HG03045 (cell line): ENCODE results near the gene GRPEL1.

Experiments used
- ATAC-seq: cut with Tn5 transposase; IDR thresholded peaks from one replicate; pipeline ENCODE4 v1.9.1; 2021; ENCODE audit warnings: mild to moderate bottlenecking, moderate library complexity; ENCODE audit not compliant: unreplicated experiment

Gene GRPEL1

GRCh38 chr4:7025040-7025602 lies 42.7 kb downstream of the GRPEL1 start:
- no peak for ATAC-seq

DNA sequence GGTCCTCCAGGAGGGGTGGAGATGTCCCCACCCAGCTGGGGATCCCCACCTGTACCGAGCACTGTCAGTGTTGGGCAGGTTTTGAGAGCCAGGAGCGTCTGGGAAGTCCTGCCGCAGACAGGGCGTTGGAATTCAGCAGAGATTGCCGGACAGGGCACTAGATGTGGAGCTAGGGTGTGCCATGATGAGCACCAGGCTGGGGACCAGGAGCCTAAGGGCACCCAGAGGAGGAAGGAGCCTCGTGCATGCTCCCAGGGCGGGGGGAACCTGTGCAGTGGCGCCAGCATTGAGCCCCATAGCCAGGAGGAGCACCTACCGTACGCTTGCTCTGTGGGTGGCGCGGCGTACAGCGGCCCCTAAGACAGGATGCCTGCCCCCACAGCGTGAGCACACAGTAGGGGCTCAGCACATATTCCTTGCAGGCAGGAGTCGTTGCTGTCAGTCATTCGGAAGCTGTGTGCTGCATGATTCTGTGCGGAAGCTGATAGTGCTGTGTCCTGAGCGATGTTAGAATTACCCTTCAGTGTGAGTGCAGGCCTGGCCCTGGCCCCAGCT lies 43.5 kb downstream of the GRPEL1 start:
- no peak for ATAC-seq

- no peak for ATAC-seq
Measured at GRCh38 chr4:7023901-7024300, 44.0 kb downstream of the GRPEL1 start.

- no peak for ATAC-seq
Measured at GRCh38 chr4:7023486-7023885, 44.4 kb downstream of the GRPEL1 start.

GRCh38 chr4:7021930-7022664 lies 45.8 kb downstream of the GRPEL1 start:
- no peak for ATAC-seq

GRCh38 chr4:7021355-7021754 lies 46.5 kb downstream of the GRPEL1 start:
- ATAC-seq = no peak

GRCh38 chr4:7020856-7021255 lies 47.0 kb downstream of the GRPEL1 start:
- ATAC-seq = no peak

- ATAC-seq = no peak
Measured at GRCh38 chr4:7020290-7020689, 47.6 kb downstream of the GRPEL1 start.

GRCh38 chr4:7019367-7019766 lies 48.5 kb downstream of the GRPEL1 start:
- ATAC-seq = no peak

DNA sequence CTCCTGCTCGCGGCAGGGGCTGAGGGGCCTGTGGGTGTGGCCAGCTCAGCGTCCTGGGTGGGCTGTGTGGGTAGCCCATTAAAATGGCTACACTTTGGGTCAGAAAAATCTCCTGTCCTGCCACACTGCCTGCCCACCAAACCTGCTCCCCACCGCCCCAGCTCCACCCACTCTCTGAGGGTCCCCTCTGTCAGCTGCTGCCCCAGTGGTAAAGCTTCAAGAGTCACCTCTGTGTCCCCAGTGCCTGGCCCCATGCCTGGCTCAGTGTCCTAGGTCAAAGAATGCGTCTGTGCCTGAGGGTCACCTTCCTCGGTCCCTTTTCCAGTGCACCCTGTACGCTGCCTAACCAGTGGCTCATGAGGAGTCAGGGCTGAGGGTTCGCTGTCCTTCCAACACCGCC lies 49.6 kb downstream of the GRPEL1 start:
- ATAC-seq = no peak

GRCh38 chr4:7017446-7018048 lies 50.3 kb downstream of the GRPEL1 start:
- no peak for ATAC-seq

DNA sequence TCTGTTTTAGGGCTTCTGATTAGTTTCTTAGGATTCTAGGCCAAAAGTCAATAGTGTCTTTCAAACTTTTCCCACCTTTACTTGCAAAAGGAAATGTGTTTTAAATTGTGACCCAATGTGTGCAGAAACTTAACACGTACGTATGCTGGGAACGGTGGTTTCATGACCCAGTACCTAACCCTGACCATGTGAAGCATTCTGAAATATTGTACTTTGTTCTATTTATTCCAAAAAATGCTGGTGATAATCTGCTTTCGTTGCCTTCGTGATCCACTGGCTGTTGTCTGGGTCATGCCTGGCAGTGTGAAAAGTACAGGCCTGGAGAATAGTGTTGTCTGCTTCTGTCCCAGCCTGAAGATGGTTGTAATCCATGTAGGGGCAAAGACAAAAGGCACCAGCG lies 51.4 kb downstream of the GRPEL1 start:
- ATAC-seq = no peak

- no peak for ATAC-seq
Measured at GRCh38 chr4:7016086-7016485, 51.8 kb downstream of the GRPEL1 start.

DNA sequence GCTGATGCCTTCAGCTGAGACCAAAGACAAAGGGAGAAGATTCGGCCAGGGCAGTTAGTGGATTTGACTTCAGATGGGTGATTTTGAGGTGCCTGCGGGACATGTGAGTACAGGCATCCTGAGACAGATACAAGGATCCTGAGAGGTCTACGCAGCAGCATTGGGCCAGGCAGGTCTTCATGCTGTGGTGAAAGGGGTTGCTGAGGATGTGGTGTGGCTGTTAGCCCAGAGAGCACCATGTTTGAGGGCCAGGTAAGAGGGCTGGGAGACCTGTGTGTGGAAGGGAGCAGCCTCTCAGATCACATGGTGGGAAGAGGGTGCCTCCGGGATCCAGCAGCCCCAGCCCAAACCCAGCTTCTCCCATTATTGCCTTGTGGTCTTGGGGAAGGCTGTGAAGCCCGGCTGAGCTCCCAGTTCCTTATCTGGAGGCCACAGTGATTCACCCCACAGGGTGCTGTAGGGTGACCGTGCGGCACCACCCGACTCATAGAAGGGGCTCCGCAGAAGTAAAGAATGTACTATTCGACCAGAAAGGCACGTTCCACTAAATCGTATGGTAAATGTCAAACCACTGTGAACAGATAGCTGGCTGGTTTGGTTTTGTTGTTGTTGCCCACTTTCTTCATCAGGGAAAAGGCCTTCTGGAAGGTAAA lies 52.4 kb downstream of the GRPEL1 start:
- ATAC-seq = no peak

- ATAC-seq = no peak
Measured at GRCh38 chr4:7014815-7015214, 53.0 kb downstream of the GRPEL1 start.

DNA sequence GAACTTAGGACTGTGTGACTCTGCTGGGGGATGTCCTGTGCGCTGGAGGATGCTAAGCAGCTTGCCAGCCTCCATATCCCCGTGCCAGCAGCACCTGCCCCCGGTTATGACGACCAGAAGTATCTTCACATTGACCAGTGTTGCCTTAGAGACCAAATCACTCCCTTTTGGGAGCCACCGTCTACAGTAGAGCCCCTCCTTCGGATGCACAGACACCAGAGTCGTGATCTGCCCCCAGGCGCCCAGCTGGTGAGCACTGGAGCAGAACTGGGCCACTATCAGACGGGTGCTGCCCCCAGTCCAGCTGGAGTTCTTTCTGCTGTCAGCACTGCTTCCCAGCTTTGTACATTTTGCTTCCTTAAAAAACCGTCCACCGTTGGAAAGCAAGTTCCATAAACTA lies 54.7 kb downstream of the GRPEL1 start:
- no peak for ATAC-seq

DNA sequence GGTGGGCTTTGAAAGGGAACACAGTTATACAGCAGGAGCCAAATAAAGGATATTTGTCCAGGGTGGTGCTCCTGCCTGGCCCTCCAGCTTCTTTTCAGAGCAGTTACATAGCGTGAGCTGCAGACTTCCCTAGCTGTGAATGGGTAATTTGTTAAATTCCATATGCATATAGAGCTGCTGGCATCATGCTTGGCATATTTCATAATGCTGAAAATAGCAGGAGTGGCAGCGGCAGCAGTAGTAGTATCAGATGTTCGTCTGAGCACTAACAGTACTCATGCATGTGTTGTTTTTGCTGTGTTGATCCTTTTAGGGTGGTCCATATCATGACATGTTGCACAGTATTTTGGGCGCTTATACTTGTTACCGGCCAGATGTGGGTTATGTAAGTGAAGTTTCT lies 58.3 kb downstream of the GRPEL1 start:
- no peak for ATAC-seq
